Type B pancreatic cell (in vitro differentiated cells): Measurements from ENCODE around the gene DNASE1. TPM values are rescaled to one million over a fixed set of nuclear protein-coding genes. Genes with fewer than 3 reads are reported as not detected.

Experiments
- DNase-seq: peaks from one replicate; pipeline ENCODE4 v3.0.0; 2021; ENCODE audit warnings: mixed read lengths; ENCODE audit not compliant: unreplicated experiment; ENCODE audit errors: extremely low spot score
- H3K27ac Mint-ChIP-seq: 2 replicates; pipeline ENCODE4 v1.8.0; 2021; ENCODE audit warnings: mild to moderate bottlenecking, mixed read lengths
- H3K27me3 Mint-ChIP-seq: 2 replicates; pipeline ENCODE4 v1.8.0; 2021; ENCODE audit warnings: mixed read lengths
- H3K36me3 Mint-ChIP-seq: 2 replicates; pipeline ENCODE4 v1.8.0; 2021; ENCODE audit warnings: mixed read lengths
- H3K4me1 Mint-ChIP-seq: one replicate; pipeline ENCODE4 v1.8.0; 2021; ENCODE audit warnings: mixed read lengths; ENCODE audit not compliant: unreplicated experiment
- H3K4me3 Mint-ChIP-seq: 2 replicates; pipeline ENCODE4 v1.8.0; 2021; ENCODE audit warnings: mild to moderate bottlenecking, mixed read lengths
- H3K9me3 Mint-ChIP-seq: 2 replicates; pipeline ENCODE4 v1.8.0; 2021; ENCODE audit warnings: mixed read lengths
- total RNA-seq: library from RNA; stranded (reverse); gene quantifications from 2 replicates; pipeline ENCODE4 v1.2.1, GENCODE V29; 2021; ENCODE audit warnings: low replicate concordance
- TF ChIP-seq, protein P1 (sequence below): fragments of 200-600 bp; sonication (generic); conservative IDR thresholded peaks from 2 replicates; pipeline ENCODE4 v1.5.0; 2021; ENCODE audit warnings: antibody characterized with exemption, mild to moderate bottlenecking

Gene DNASE1
- total RNA-seq, 1 donor from 2014 or later, result 44.8 TPM

DNA sequence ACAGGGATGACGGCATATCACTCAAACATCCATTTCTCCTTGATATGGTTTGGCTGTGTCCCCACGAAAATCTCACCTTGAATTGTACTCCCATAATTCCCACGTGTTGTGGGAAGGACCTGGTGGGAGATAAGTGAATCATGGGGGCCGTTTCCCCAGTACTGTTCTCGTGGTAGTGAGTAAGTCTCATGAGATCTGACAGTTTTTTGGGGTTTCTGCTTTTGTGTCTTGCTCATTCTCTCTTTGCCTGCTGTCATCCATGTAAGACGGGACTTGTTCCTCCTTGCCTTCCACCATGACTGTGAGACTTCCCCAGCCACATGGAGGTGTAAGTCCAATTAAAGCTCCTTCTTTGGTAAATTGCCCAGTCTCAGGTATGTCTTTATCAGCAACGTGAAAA lies 32.5 kb downstream of the DNASE1 start:
- DNase-seq, result no peak
- H3K4me3 Mint-ChIP-seq, result no peak overlapping the region
- H3K36me3 Mint-ChIP-seq, result peaks cover 24% of the 10 kb centered on the region
- no peak overlapping the region for H3K27ac Mint-ChIP-seq
- no peaks in the 10 kb centered on the region for H3K27me3 Mint-ChIP-seq
- TF ChIP-seq, protein P1, sequence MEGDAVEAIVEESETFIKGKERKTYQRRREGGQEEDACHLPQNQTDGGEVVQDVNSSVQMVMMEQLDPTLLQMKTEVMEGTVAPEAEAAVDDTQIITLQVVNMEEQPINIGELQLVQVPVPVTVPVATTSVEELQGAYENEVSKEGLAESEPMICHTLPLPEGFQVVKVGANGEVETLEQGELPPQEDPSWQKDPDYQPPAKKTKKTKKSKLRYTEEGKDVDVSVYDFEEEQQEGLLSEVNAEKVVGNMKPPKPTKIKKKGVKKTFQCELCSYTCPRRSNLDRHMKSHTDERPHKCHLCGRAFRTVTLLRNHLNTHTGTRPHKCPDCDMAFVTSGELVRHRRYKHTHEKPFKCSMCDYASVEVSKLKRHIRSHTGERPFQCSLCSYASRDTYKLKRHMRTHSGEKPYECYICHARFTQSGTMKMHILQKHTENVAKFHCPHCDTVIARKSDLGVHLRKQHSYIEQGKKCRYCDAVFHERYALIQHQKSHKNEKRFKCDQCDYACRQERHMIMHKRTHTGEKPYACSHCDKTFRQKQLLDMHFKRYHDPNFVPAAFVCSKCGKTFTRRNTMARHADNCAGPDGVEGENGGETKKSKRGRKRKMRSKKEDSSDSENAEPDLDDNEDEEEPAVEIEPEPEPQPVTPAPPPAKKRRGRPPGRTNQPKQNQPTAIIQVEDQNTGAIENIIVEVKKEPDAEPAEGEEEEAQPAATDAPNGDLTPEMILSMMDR, result no peak
- H3K4me1 Mint-ChIP-seq, result peaks cover 8% of the 10 kb centered on the region
- H3K9me3 Mint-ChIP-seq, result no peaks in the 10 kb centered on the region

DNA sequence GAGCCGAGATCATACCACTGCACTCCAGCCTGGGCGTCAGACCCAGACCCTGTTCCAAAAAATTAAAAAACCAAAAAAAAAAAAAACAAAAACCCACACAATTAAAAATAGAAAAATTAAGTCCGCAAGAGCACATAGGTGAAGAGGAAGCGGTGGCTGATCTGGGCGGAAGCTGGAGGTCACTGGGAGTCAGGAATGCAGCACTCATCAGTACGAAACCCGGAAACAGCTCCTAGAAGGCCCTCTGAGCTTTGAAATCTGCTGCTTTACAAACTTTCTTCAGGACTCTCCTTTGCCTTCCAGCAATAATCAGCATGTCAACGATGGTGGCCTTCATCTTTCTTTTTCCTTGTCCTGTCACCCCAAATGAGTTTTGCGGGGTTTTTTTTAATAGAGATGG lies 33.3 kb downstream of the DNASE1 start:
- Mint-ChIP-seq H3K27ac (no peak overlapping the region), H3K4me3 (no peak overlapping the region), H3K4me1 (peaks cover 8% of the 10 kb centered on the region)

DNA sequence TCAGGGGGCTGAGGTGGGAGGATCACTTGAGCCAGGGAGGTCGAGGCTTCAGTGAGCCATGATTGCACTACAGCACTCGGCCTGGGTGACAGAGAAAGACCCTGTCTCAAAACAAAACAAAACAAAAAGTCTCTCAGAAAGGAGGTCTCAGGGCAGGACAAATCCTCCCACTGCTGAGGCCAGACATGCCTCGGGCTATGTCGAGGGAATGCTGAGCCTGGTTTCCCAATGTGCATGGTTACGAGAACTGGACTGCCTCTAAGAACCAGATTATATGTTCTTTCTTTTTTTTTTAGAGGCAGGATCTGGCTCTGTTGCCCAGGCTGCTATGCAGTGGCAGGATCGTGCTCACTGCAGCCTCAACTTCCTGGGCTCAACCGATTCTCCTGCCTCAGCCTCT lies 35.2 kb downstream of the DNASE1 start:
- no peak for DNase-seq
- TF ChIP-seq, protein P1, result no peak
- peaks cover 9% of the 10 kb centered on the region for H3K4me1 Mint-ChIP-seq
- no peaks in the 10 kb centered on the region for H3K9me3 Mint-ChIP-seq
- H3K4me3 Mint-ChIP-seq, result no peak overlapping the region
- H3K27ac Mint-ChIP-seq, result no peak overlapping the region
- H3K36me3 Mint-ChIP-seq, result peaks cover 14% of the 10 kb centered on the region
- H3K27me3 Mint-ChIP-seq, result no peaks in the 10 kb centered on the region

More for the DNA sequence above, 33.3 kb downstream of the DNASE1 start:
- Mint-ChIP-seq H3K36me3 (peaks cover 20% of the 10 kb centered on the region), H3K9me3 (no peaks in the 10 kb centered on the region), H3K27me3 (no peaks in the 10 kb centered on the region)
- DNase-seq, result no peak
- TF ChIP-seq, protein P1, result no peak

DNA sequence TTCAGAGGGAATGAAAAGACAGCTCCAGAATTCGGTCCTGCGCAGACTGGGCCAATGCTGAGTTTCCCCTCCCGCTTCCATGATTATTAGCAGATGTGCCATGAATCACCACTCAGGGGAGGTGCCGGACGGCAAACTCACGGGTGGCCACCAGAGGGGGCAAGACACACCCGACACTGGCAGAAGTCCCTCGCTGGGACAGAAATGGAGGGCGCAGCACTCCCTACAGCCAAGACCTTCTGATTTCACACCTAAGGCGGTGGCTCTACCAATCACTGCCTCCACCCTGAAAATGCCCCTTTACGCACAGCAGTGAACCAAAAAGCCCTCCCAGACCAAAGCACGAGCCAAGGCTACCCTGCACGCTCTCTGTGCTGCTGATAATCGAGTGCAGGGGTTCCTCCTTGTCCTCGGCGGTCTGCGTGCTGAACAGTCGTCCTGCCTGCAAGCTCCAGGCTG lies 36.0 kb downstream of the DNASE1 start:
- H3K36me3 Mint-ChIP-seq, result peaks cover 12% of the 10 kb centered on the region
- H3K4me3 Mint-ChIP-seq, result peak overlapping the region; percentile 48

DNA sequence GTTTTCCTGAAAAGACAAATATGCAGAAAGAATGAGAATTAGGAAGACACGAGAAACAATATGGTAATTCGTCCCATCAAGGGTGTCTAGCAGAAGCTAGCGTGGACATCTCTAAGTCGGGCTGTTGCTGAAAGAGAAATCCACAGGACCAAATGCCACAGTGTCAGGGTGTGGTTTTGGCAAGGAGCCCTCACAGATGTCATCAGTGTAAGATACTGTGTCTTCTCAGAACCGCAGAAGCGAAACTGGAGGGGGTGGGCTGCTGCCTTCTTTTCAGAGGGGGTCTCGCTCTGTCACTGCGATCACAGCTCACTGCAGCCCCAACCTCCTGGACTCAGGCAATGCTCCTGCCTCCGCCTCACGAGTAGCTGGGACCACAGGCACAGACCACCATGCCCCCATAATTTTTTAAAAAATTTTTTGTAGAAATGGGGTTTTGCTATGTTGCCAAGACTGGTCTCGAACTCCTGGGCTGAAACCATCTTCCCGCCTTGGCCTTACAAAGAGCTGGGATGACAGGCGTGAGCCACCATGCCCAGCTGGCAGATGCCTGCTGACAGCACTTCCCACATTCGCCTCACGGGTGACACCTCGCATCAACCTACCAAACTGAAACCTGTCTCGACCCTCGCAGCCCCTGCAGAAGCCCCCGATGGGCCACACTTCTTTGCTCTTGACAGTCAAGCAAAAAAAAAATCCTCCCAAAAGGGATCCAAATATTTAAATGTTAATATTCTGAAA lies 36.7 kb downstream of the DNASE1 start:
- peak overlapping the region; percentile 89 for H3K27ac Mint-ChIP-seq
- peaks cover 12% of the 10 kb centered on the region for H3K36me3 Mint-ChIP-seq

More for the DNA sequence above, 36.0 kb downstream of the DNASE1 start:
- Mint-ChIP-seq H3K27ac (peak overlapping the region; percentile 89), H3K4me1 (peaks cover 17% of the 10 kb centered on the region), H3K27me3 (no peaks in the 10 kb centered on the region), H3K9me3 (no peaks in the 10 kb centered on the region)
- DNase-seq, result peak; percentile 92
- TF ChIP-seq, protein P1, result peak; percentile 98

More for the DNA sequence above, 36.7 kb downstream of the DNASE1 start:
- Mint-ChIP-seq H3K27me3 (no peaks in the 10 kb centered on the region), H3K4me1 (peaks cover 24% of the 10 kb centered on the region), H3K4me3 (peak overlapping the region; percentile 48), H3K9me3 (no peaks in the 10 kb centered on the region)
- DNase-seq, result no peak
- TF ChIP-seq, protein P1, result no peak
